Colonic mucosa (tissue), 4 donors: ENCODE measurements around the gene TOX4. TPM values are rescaled to one million over a fixed set of nuclear protein-coding genes. Genes with fewer than 3 reads are reported as not detected.

Experiments
- DNase-seq: peaks from one replicate; pipeline ENCODE4 v3.0.0-alpha.2; 2020
- H3K27ac ChIP-seq: fragments of 200-600 bp; one replicate; pipeline ENCODE4 v1.8.0; 2021
- H3K27me3 ChIP-seq: fragments of 200-600 bp; one replicate; pipeline ENCODE4 v1.8.0; 2021
- H3K36me3 ChIP-seq: fragments of 200-600 bp; one replicate; pipeline ENCODE4 v1.8.0; 2021
- H3K4me1 ChIP-seq: fragments of 200-600 bp; one replicate; pipeline ENCODE4 v1.8.0; 2021; ENCODE audit warnings: mild to moderate bottlenecking
- H3K4me3 ChIP-seq: fragments of 200-600 bp; one replicate; pipeline ENCODE4 v1.8.0; 2021
- H3K9ac ChIP-seq, 2 donors: one replicate each; pipeline ENCODE4 v1.7.0; 2013; ENCODE audit warnings: control low read depth in 2 of 2, low read depth in 2 of 2, low read length in 2 of 2
- H3K9me3 ChIP-seq: fragments of 200-600 bp; one replicate; pipeline ENCODE4 v1.8.0; 2021
- intact Hi-C: fragments of 100-400 bp; cut with DNase I; formaldehyde crosslinking; loops from one replicate; pipeline ENCODE4 v1.14.1; 2022
- total RNA-seq, 2 donors: library from RNA; stranded (reverse); fragmentation: NEBNext Ultra II Directional in 1 of 2; extraction: Animal tissue kit (Norgen Biotek cat#: 25700) in 1 of 2; gene quantifications; one replicate each; pipeline ENCODE4 v1.2.1, GENCODE V29; 2021
- TF ChIP-seq, protein P1 (sequence below): fragments of 200-600 bp; IDR thresholded peaks from one replicate; pipeline ENCODE4 v1.8.0; 2022; ENCODE audit warnings: antibody characterized with exemption, mild to moderate bottlenecking
- donor health status: healthy.
- donor health status: DM: no; HTN: no; CAD: no.
- donor health status: DM: no; HTN: no; CAD: no.

Gene TOX4
- 10 to 100 TPM; 71.8 to 85.8 TPM for total RNA-seq

DNA sequence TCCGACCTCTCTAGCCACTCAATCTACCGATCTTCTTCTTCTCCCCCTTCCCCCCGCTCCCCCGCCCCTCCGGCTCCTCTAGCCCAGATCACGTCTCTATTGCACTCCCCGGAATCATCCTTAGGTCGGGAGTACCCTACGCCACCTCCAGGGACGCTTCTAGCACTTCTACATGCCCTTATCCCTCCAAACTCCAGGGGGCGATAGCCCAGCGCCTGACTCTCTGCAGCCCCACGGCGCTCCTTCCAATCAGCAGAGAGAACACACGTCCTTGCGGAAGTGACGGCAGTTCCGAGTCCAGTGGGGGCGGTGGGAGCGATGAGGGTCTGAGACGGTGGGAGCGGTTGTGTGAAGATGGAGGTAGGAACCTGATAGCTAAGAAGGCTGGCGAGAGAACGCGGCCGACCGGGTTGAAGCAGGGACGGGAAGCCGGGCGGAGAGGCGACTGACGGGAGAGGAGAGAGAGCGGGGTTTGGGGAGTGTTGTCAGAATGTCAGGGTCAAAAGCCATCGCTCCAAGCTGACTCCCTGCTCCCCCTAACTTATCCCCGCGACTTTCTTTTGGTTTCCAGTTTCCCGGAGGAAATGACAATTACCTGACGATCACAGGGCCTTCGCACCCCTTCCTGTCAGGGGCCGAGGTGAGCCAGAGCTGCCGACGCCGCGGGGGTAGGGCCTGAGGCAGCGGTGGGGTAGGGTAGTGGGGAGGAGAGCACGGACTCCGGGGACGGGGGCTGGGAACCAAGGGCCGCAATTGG, at the start of gene TOX4, which contains the start of gene RAB2B:
TOX4 (plus strand) TSS at position 271 of the 757 bp plus-strand sequence; CDS start at position 355, 84 bp downstream.
RAB2B (minus strand) TSS at position 35 of the 757 bp plus-strand sequence. CDS start 87 bp downstream, outside the sequence.
- peak; percentile 98 for DNase-seq
- Histone ChIP-seq H3K27me3 (no peaks in the 10 kb centered on the region), H3K4me3 (peak within 1 kb of the TSS; percentile 88), H3K9me3 (no peaks in the 10 kb centered on the region), H3K27ac (peak within 1 kb of the TSS; percentile 77), H3K9ac (peak within 1 kb of the TSS; percentile 80 to 91), H3K4me1 (no peaks in the 10 kb centered on the region), H3K36me3 (no peaks in the 10 kb centered on the region)
- intact Hi-C loops: no loop called here
- TF ChIP-seq, protein P1, sequence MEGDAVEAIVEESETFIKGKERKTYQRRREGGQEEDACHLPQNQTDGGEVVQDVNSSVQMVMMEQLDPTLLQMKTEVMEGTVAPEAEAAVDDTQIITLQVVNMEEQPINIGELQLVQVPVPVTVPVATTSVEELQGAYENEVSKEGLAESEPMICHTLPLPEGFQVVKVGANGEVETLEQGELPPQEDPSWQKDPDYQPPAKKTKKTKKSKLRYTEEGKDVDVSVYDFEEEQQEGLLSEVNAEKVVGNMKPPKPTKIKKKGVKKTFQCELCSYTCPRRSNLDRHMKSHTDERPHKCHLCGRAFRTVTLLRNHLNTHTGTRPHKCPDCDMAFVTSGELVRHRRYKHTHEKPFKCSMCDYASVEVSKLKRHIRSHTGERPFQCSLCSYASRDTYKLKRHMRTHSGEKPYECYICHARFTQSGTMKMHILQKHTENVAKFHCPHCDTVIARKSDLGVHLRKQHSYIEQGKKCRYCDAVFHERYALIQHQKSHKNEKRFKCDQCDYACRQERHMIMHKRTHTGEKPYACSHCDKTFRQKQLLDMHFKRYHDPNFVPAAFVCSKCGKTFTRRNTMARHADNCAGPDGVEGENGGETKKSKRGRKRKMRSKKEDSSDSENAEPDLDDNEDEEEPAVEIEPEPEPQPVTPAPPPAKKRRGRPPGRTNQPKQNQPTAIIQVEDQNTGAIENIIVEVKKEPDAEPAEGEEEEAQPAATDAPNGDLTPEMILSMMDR: peak; percentile 84

DNA sequence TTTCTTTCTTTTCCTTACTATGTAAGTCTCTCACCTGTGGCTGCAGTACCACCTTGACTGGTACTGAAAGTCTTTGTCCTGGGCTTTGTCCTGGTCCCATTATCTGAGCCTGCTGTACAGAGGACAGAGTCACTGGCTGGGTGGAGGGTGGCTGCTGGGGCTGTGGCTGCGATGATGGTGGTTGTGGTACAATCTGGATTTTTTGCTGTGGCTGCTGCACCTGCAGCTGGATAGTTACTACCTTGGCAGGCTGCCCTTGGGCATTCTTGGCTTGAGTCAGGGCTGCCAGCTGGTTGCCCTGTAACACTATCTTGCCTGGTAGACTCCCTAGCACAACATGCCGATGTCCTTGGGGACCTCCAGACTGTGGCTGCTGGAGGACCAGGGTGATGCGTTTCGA, 48.1 kb upstream of the TOX4 start:
- Histone ChIP-seq H3K4me1 (no peaks in the 10 kb centered on the region), H3K36me3 (peaks cover 27% of the 10 kb centered on the region), H3K9ac (no peak overlapping the region), H3K4me3 (no peak overlapping the region), H3K27me3 (no peaks in the 10 kb centered on the region), H3K27ac (no peak overlapping the region), H3K9me3 (no peaks in the 10 kb centered on the region)
- no peak for DNase-seq
- intact Hi-C loops: no loop called here
- TF ChIP-seq, protein P1: no peak

- DNase-seq: no peak
- intact Hi-C loops: no loop called here
- TF ChIP-seq, protein P1: no peak
- Histone ChIP-seq H3K27ac (no peak overlapping the region), H3K36me3 (peaks cover 21% of the 10 kb centered on the region), H3K9ac (no peak overlapping the region), H3K4me1 (peaks cover 4% of the 10 kb centered on the region), H3K27me3 (no peaks in the 10 kb centered on the region), H3K9me3 (no peaks in the 10 kb centered on the region), H3K4me3 (no peak overlapping the region)
These were observed 45.9 kb upstream of the TOX4 start for GRCh38 chr14:21431126-21431525.

- intact Hi-C loops: no loop called here
- Histone ChIP-seq H3K4me3 (peak overlapping the region; percentile 77), H3K9me3 (no peaks in the 10 kb centered on the region), H3K27ac (peak overlapping the region; percentile 68), H3K9ac (peak overlapping the region; percentile 80 to 88), H3K27me3 (no peaks in the 10 kb centered on the region), H3K36me3 (no peaks in the 10 kb centered on the region), H3K4me1 (peaks cover 4% of the 10 kb centered on the region)
- TF ChIP-seq, protein P1: no peak
- no peak for DNase-seq
These were observed 40.4 kb upstream of the TOX4 start for GRCh38 chr14:21436567-21437062.

DNA sequence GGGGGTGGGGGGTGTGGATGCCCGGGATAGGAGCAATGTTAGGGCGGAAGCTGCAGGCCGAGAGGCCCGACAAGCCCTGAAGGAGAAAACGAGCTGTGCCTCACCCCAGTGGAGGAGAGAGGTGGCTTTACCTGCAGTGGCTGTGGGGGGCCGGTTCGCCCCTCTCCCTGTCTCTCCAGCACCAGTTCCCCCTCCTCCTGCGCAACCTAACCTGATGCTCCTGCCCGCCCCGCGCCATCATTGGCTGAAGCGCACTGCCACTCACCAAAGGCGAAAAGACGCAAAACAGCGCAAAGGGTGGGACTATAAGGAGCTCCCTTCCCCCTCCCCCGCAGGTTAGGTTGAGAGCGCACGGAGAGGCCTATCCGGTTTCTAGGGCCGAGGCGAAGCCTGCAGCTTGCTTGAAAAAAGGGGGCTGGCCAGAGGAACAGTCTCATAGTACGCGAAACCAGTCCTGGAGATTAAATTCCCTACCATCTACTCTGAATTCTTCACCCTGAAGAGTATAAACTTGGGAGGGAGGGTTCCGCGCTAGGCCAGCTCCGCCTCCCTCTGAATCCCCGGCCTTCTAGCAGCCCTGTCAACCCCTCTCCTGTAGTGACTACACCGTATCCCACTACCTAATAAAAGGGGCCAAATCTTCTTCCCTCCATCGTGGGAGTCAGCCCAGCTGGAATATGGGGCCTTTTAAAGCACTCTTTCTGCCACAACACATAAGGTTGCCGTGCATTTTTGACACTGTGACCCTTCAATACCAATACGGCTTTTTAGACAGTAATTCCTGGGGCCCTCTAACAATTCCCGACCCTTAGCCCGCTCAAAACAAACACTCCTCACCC, 39.7 kb upstream of the TOX4 start:
- Histone ChIP-seq H3K9ac (peak overlapping the region; percentile 80 to 88), H3K27me3 (no peaks in the 10 kb centered on the region), H3K4me3 (peak overlapping the region; percentile 77), H3K9me3 (no peaks in the 10 kb centered on the region), H3K36me3 (no peaks in the 10 kb centered on the region), H3K4me1 (peaks cover 4% of the 10 kb centered on the region), H3K27ac (peak overlapping the region; percentile 68)
- TF ChIP-seq, protein P1: no peak
- DNase-seq: peak; percentile 100
- intact Hi-C loops: no loop called here
